Fibroblast of pulmonary artery (primary cell): ENCODE measurements around the gene DICER1.
A peak's percentile ranks its signal among the peaks of the same experiment; 100 is the strongest.

Source experiments
- DNase-seq: peaks from one replicate; pipeline ENCODE4 v3.0.0-alpha.2; 2010; ENCODE audit warnings: low read depth
- H3K4me3 ChIP-seq: replicated peaks from 2 replicates; pipeline ENCODE4 v1.5.1; 2011; ENCODE audit warnings: low read depth, mild to moderate bottlenecking, control low read depth, low read length, moderate library complexity
- CTCF ChIP-seq: IDR thresholded peaks from 2 replicates; pipeline ENCODE4 v1.5.1; 2011; ENCODE audit warnings: mild to moderate bottlenecking, control low read depth, low read length, inconsistent platforms; ENCODE audit errors: missing control alignments

Gene DICER1

GRCh38 chr14:95104911-95105310 lies 52.4 kb downstream of the DICER1 start:
- no peak overlapping the region for H3K4me3 ChIP-seq
- TF ChIP-seq CTCF = no peak

GRCh38 chr14:95102680-95103044 lies 54.7 kb downstream of the DICER1 start:
- DNase-seq = no peak
- H3K4me3 ChIP-seq = no peak overlapping the region
- TF ChIP-seq CTCF = no peak

More at GRCh38 chr14:95104911-95105310, 52.4 kb downstream of the DICER1 start:
- DNase-seq = peak; percentile 33

GRCh38 chr14:95101736-95102679 lies 55.3 kb downstream of the DICER1 start:
- no peak for TF ChIP-seq CTCF
- H3K4me3 ChIP-seq = no peak overlapping the region
- DNase-seq = no peak

GRCh38 chr14:95098984-95099599 lies 58.2 kb downstream of the DICER1 start:
- peak; percentile 75 for DNase-seq
- peak; percentile 76 for TF ChIP-seq CTCF
- no peak overlapping the region for H3K4me3 ChIP-seq

GRCh38 chr14:95097385-95097784 lies 59.9 kb downstream of the DICER1 start:
- DNase-seq = peak; percentile 42
- TF ChIP-seq CTCF = no peak
- no peak overlapping the region for H3K4me3 ChIP-seq

GRCh38 chr14:95096476-95096875 lies 60.9 kb downstream of the DICER1 start:
- TF ChIP-seq CTCF = no peak
- no peak for DNase-seq
- no peak overlapping the region for H3K4me3 ChIP-seq

GRCh38 chr14:95095996-95096395 lies 61.3 kb downstream of the DICER1 start:
- no peak for DNase-seq
- TF ChIP-seq CTCF = no peak
- H3K4me3 ChIP-seq = no peak overlapping the region
